Measurements from ENCODE around the gene IFNA16.
A peak's percentile ranks its signal among the peaks of the same experiment; 100 is the strongest.
"Not testable (repeated sequence)": the region's sequence is repeated elsewhere in the genome, so short reads cannot be mapped to it uniquely, and the experiment has no call there.

The IFNA16 gene

DNA sequence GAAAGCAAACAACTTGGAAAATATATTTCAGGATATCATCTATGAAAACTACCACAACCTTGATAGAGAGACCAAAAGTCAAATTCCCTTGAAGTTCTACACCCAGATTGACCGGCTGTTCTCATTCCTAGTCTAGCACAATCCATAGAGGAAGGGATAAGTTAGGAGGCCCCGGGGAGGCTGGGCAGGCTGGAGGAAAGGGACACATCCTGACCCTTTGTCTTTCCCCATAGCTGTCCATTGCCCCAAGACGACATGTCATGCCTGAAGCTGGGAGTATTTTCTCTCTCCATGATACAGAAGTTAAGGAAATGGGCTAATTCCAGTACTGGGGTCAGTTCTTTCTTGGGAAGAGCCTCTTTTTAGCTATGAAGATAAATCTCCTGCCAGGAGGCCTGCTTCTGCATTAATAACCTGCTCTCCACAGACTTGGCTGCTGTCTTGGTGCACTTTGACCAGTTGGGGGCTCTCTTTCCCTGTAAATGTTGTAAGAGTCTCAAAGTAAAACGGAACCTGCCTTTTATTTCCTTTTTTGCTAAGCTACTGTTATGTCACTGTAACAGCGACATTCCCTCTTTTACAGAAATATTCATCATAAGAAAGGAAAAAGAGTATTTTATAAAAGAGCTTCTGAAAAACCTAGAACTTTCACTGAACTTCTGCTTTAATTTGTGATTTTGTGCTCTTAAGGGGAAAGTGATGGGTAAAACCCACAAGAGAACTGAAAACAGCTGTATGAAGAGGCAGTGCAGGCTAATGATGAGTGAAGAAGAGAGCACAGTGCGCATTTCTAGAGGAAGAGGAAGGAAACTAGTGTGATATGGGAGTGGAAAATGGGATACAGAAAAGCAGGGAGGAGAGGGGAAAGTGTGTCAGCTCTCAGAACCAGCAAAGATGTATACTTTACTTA lies 22.0 kb downstream of the IFNA16 start:
- DNase-seq: peak; percentile 57

DNA sequence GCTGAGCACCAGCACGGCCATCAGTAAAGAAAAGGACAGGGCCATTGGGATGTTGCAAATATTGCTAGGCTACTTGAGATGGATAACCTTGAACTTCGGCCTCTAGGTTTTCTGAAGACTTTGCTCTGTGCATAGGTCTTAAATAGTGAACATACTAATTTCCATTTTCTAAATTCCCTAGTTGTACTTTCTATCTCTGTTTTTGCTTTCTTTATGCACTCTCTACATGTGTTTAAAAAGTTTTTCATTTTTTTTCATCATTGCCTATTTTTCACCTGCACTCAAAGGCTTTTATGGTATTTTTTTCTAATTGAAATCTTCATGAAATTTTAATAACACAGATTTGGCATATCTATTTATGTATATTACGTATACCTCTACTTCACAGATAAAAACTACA lies 29.6 kb downstream of the IFNA16 start, which contains the start of gene IFNA4:
Gene IFNA4 (minus strand): TSS at position 101 of the 400 bp plus-strand sequence. CDS start 56 bp downstream, at position 45.
- not testable (repeated sequence) for DNase-seq

DNA sequence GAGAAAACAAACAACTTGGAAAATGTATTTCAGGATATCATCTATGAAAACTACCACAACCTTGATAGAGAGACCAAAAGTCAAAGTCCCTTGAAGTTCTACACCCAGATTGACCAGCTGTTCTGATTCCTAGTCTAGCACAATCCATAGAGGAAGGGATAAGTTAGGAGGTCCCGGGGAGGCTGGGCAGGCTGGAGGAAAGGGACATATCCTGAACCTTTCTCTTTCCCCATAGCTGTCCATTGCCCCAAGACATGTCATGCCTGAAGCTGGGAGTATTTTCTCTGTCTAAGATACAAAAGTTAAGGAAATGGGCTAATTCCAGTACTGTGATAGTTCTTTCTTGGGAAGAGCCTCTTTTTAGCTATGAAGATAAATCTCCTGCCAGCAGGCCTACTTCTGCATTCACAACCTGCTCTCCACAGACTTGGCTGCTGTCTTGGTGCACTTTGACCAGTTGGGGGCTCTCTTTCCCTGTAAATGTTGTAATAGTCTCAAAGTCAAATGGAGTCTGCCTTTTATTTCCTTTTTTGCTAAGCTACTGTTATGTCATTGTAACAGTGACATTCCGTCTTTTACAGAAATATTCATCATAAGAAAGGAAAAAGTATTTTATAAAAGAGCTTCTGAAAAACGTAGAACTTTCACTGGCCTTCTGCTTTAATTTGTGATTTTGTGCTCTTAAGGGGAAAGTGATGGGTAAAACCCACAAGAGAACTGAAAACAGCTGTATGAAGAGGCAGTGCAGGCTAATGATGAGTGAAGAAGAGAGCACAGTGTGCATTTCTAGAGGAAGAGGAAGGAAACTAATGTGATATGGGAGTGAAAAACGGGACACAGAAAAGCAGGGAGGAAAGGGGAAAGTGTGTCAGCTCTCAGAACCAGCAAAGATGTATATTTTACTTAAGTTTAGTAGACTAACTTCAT lies 34.0 kb downstream of the IFNA16 start:
- DNase-seq: peak; percentile 50

DNA sequence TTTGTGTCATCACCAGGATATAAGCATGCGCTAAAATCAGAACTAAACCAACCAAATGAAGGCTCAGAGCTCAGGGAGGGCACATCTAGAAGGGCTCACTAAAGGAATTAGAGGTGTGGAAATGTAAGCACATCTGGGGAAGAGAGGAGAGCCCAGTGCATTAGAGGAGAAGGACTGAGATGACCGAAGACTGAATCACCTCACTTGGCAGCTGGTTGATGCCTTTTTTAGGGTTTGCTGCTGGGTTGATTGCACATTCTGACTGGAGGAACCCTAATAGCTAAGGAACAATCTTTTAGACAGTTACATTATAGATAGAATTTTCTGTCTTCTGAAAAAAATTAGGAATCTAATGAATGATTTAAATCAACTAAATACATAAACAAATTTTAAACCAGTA lies 42.4 kb downstream of the IFNA16 start:
- no peak for DNase-seq

GRCh38 chr9:21172156-21172555 lies 45.0 kb downstream of the IFNA16 start:
- no peak for DNase-seq

- DNase-seq: no peak
These were observed 45.8 kb downstream of the IFNA16 start for GRCh38 chr9:21171351-21171750.

- DNase-seq: not testable (repeated sequence)
These were observed 50.6 kb downstream of the IFNA16 start, which contains the start of gene IFNA21 for GRCh38 chr9:21166560-21166959. TSS of gene IFNA21 (minus strand) at chr9:21166660. CDS start at chr9:21166612, 48 bp downstream.
